A549 treated with RU486 at 1 μM for 4 hours (cell line): ENCODE measurements around the gene IL2RG. TPM values are rescaled to one million over a fixed set of nuclear protein-coding genes. Genes with fewer than 3 reads are reported as not detected.

Source experiments
- total RNA-seq: library from RNA; stranded (reverse); fragments of 200-300 nt; extraction: Qiagen RNA extraction; gene quantifications from 5 replicates; pipeline ENCODE4 v1.2.3, GENCODE V29; 2022; ENCODE audit warnings: low read depth

Gene IL2RG
- 0.21 to 0.24 TPM (median 0.23 TPM) in 4 of 5 replicates, not detected in the other for total RNA-seq

GRCh38 chrX:71111141-71111843 is at the start of gene IL2RG:
TSS of gene IL2RG (minus strand) at chrX:71111577. CDS start at chrX:71111539, 38 bp downstream.

DNA sequence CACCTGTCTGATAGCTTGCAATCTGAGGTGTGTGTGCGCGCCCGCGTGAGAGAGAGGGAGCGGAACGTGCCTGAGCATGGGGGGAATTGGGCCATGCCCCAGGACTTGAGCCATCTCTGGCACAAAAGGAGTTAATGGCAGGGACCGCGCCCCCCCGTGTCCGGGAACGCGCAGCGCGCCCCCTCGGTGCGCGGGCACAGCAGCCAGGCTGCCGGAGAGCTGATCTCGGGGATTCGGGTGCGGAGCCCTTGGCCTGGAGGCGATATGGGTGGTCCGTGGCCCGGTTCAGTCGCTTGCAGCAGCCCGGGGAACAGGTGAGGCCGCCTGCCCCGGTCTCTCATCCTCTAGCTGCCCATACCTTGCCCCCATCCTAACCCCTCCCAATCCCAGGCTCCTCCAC is 33.3 kb upstream of the IL2RG start, which contains the start of gene NLGN3:
Gene NLGN3, plus strand, starts transcription at position 191 of the 400 bp plus-strand sequence. CDS start 2,909 bp downstream, outside the sequence.

GRCh38 chrX:71118032-71118984 is 6.9 kb upstream of the IL2RG start, which contains the start of gene MED12:
TSS of gene MED12 (plus strand) at chrX:71118596. CDS start at chrX:71118755, 159 bp downstream.

GRCh38 chrX:71106427-71106826 is 5.0 kb downstream of the IL2RG start, which contains the start of gene CXorf65:
TSS of gene CXorf65 (minus strand) at chrX:71106740. CDS start at chrX:71106556, 184 bp downstream.

GRCh38 chrX:71095555-71095980 is 15.8 kb downstream of the IL2RG start, which contains the start of gene FOXO4:
TSS of gene FOXO4 (plus strand) at chrX:71095851. CDS start at chrX:71096529, 678 bp downstream.

DNA sequence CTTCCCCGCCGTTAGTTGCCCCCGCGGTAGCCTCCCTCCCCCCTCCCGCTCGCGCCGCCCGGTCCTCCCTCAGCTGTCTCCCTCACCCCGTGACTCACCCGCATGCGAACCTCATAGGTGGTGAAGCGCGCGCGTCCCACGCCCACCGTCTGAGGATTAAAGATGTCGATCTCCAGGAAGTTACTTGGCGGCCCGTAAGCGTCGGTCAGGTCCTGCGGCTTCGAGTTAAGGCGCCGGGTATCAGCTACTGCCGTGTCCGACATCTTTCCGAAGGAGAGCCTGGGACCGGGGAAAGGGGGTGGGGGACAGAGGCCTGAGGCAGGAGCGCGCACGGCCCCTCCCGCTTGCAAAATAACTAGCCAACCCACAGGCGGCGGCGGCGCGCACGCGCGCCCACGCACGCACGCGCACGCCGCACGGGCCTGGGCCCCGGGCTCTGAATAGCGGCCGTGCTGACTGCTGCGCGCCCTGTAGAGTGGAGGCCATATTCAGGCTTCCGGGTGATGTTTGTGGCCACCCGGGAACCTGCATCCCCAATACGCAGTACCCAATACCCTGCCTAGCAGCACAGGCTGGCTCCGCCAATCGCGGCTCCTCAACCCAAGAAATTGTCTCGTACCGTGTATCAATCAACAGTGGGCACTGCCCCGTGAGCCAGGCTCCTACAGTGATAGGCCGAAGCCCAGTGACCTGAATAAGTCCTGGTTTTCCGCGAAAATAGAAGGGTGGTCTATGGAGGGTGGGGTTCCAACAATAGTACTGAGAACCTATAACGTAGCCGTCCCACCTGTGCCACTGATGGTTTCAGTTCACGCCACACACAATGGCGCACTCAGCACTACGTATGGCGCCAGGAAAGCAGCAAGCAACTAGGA is 43.1 kb downstream of the IL2RG start, which contains the start of gene SNX12:
Gene SNX12, minus strand, starts transcription at position 291 of the 875 bp plus-strand sequence. Its CDS starts 28 bp downstream, at position 263.

Other genes with a start within 250 kb of the IL2RG start
- gene TEX11, start 202.9 kb downstream of the IL2RG start, total RNA-seq: not detected in 5 replicates
- not detected in 5 replicates for gene SLC7A3, start 180.5 kb downstream of the IL2RG start, total RNA-seq
- gene SNX12, start 43.2 kb downstream of the IL2RG start, total RNA-seq: 71.6 to 80.6 TPM (median 75.0 TPM) in 5 replicates
- 0.87 to 2.2 TPM (median 1.3 TPM) in 5 replicates for gene FOXO4, start 15.7 kb downstream of the IL2RG start, total RNA-seq
- gene CXorf65, start 4.8 kb downstream of the IL2RG start, total RNA-seq: not detected in 5 replicates
- gene MED12, start 7.0 kb upstream of the IL2RG start, total RNA-seq: 9.6 to 13.4 TPM (median 11.6 TPM) in 5 replicates
- gene NLGN3, start 33.3 kb upstream of the IL2RG start, total RNA-seq: 0.89 to 1.0 TPM (median 1.00 TPM) in 5 replicates
- 0.19 TPM in 1 of 5 replicates, not detected in the others for gene GJB1, start 111.6 kb upstream of the IL2RG start, total RNA-seq
- 10.5 to 14.4 TPM (median 11.4 TPM) in 5 replicates for gene ZMYM3, start 142.6 kb upstream of the IL2RG start, total RNA-seq
- gene NONO, start 172.1 kb upstream of the IL2RG start, total RNA-seq: 363 to 404 TPM (median 378 TPM) in 5 replicates
- gene ITGB1BP2, start 190.2 kb upstream of the IL2RG start, total RNA-seq: 0.65 to 1.1 TPM (median 0.80 TPM) in 5 replicates